GM13976 (cell line): ENCODE results near the gene CNTNAP2.

Experiments used
- DNase-seq: peaks from one replicate; pipeline ENCODE4 v3.0.0; 2012; ENCODE audit warnings: low spot score
- in situ Hi-C: fragments of 300-500 bp; cut with MboI; formaldehyde crosslinking; loops from one replicate; pipeline ENCODE4 v1.12.0; 2022; ENCODE audit warnings: low sequenced_read_pairs, mixed read lengths, inconsistent platforms; ENCODE audit not compliant: unreplicated experiment
- TF ChIP-seq, protein P1 (sequence below): IDR thresholded peaks from 2 replicates; pipeline ENCODE4 v1.5.1; 2012; ENCODE audit warnings: borderline replicate concordance, mild to moderate bottlenecking; ENCODE audit not compliant: insufficient read depth; ENCODE audit errors: extremely low read depth, missing control alignments, control extremely low read depth

CNTNAP2 gene

DNA sequence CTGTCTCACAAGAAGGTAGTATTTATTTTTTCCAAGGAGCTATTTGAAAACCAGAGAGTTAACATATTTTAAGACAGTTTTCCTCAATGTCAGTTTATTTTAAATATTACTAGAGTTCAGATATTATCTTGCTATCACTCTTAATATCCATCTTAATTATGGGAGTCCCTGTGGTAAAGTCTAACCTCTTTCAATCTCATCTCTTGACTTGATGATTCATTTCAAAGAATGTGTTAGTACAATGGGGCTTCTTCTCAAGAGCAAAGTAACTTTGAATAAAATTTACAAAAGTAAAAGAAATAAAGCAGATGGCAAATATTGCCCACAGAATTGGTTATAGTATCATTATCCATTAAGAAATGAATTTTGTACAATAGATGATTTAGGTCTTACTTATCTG is 1742.9 kb downstream of the CNTNAP2 start:
- TF ChIP-seq, protein P1, sequence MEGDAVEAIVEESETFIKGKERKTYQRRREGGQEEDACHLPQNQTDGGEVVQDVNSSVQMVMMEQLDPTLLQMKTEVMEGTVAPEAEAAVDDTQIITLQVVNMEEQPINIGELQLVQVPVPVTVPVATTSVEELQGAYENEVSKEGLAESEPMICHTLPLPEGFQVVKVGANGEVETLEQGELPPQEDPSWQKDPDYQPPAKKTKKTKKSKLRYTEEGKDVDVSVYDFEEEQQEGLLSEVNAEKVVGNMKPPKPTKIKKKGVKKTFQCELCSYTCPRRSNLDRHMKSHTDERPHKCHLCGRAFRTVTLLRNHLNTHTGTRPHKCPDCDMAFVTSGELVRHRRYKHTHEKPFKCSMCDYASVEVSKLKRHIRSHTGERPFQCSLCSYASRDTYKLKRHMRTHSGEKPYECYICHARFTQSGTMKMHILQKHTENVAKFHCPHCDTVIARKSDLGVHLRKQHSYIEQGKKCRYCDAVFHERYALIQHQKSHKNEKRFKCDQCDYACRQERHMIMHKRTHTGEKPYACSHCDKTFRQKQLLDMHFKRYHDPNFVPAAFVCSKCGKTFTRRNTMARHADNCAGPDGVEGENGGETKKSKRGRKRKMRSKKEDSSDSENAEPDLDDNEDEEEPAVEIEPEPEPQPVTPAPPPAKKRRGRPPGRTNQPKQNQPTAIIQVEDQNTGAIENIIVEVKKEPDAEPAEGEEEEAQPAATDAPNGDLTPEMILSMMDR, result no peak
- in situ Hi-C loops, result no loop called here
- DNase-seq, result no peak

DNA sequence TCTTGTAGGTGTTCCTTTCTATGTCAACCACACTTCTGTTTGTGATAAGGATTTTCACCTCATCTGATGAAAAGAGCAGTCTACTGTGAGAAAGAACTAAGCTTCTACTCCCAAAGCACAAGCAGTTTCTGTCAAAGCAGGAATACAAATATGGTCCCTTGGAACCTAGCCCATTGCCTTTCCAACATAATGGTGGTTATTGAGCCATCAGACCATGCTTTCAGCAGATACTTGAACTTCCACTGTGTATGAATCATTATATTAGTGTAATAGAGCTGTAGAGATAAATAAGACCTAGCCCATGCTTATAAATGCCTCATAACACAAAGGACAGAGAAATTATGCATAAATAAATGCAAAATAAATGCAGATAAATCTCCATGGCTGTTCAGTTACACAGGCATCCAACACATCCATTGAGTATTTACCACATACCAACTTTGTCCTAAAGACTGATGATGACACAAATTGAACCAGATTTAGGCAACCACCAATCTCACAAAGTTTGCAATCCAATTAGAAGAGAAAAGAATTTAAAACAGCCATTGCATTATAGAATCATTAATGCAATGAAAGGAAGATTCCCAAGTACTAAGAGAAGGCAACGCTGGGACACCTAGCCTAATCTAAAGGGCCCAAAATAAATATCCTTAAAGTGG is 1744.6 kb downstream of the CNTNAP2 start:
- TF ChIP-seq, protein P1, result no peak
- DNase-seq, result no peak
- in situ Hi-C loops, result no loop called here

DNA sequence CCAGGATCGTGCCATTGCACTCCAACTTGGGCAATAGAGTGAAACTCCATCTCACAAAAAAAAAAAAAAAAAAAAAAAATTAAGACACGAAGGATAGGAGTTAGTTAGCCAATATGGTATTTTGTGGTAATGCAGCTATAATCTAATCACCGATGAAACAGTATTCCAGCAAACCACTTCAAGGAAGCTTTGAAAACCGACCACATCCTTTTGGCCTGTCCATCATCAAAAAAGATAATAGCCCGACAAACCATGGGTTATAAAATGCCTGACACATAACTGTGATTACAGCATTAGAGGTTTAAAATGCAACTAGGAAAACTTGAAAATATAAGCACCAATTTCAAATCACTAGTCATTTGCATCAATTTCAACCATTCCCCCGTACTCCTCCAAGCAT is 1745.3 kb downstream of the CNTNAP2 start:
- in situ Hi-C loops, result no loop called here
- TF ChIP-seq, protein P1, result no peak
- DNase-seq, result no peak

DNA sequence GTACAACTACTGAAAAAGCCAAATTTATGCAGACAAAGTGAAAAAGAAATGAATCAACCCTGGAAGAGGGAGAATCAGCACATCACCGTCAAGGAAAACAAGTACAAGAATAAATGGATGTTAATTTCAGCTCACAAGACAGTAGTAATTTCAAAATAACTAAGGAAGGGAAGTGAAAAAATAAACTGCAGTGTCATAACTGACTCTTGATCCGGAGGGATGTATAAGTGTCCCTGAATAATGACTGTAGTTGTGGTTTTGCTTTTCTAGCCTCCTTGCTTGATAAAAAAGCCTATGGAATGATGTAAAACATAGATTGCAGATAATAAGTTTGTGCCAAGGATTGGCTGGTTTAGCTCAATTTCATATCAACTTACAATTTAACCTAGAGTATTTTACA is 1752.9 kb downstream of the CNTNAP2 start:
- in situ Hi-C loops, result no loop called here
- TF ChIP-seq, protein P1, result no peak
- DNase-seq, result no peak

DNA sequence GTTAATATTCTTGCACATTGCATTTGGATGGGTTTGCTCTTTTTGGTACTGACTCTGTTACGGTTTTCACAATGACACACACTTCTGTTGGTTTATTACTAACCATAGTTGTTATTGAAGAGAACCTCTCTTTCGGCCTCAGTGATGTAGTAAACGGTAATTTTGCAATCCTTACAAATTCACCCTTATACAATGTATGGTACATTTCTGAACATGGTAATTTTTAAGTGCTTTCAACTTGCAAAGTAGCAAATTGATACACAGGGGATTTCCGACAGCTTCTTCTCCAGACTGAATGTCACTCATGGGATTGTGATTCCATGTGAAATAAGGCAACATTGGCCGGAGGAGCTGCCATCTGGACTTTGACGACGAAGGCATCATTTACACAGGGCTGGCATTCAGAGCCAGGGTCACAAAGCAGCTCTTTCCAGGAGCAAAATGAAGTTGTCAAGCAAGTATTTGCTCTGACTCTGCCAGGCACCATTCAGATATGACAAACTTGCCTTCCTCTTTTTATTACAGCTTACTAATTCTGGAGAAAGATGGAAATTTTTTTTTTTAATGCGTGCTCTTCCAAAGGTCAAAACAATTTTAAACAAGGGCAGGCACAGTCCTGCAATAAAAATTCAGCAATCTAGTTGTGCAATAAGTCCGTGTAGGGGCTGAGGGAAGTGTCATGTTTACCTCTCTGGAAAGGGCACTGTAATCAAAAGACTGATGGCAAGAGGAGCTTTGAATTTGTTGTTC is 1762.5 kb downstream of the CNTNAP2 start:
- DNase-seq, result no peak
- TF ChIP-seq, protein P1, result no peak
- in situ Hi-C loops, result no loop called here

DNA sequence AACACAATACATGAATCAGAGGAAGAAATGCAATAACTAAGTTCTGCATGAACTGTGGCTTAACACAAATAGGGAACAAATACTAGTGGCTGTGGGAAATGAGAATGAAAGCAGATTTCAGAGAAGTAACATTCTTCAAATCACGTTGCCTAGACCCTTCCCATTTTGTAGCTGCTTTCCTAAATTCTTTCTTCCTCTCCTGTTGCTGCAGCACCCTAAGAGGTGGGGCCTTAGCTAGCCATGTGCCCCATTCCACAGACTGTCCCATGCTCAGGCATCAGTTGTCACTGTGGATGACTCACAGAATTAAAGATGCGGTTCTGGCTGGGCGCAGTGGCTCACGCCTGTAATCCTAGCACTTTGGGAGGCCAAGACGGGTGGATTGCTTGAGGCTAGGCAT is 1769.3 kb downstream of the CNTNAP2 start:
- in situ Hi-C loops, result no loop called here
- TF ChIP-seq, protein P1, result no peak
- no peak for DNase-seq

DNA sequence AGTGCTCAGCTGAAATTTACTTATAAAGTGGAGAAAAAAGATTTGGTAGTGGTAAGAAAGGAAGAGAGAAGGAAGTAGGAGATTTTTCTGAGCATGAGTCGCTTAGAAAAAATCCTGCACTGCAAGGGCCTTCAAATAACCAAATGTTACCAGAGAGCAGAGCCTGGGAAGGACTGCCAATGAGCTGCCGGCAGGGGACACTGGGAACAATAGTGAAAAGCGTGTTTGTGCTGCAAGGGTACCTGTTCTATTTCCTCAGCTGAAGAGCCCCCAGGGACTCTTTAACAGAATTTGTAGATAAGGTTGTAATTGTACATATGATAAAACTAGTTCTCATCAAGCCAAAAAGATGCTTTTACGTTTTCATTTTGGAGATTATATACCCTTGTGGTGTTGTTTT is 1777.7 kb downstream of the CNTNAP2 start:
- no peak for DNase-seq
- TF ChIP-seq, protein P1, result no peak
- in situ Hi-C loops, result no loop called here
